CD14-positive monocyte (primary cell): ENCODE data around the gene POLRMT. TPM values are rescaled to one million over a fixed set of nuclear protein-coding genes. Genes with fewer than 3 reads are reported as not detected.
A peak's percentile ranks its signal among the peaks of the same experiment; 100 is the strongest.

Experiments
- DNase-seq, 3 donors: peaks; one replicate each; pipeline ENCODE4 v3.0.0-alpha.2; 2011 to 2022
- H2AFZ ChIP-seq: 2 replicates; pipeline ENCODE4 v1.6.0; 2012; ENCODE audit warnings: mild to moderate bottlenecking, low read depth, low read length, inconsistent platforms; ENCODE audit not compliant: insufficient read depth, poor library complexity, severe bottlenecking
- H3K27ac ChIP-seq, 2 donors: 1 replicate in 1 of 2; 2 replicates in 1 of 2; pipeline ENCODE4 v1.5.1; 2012 to 2013; ENCODE audit warnings: low read length in 2 of 2, control low read depth in 1 of 2, inconsistent platforms in 1 of 2, low read depth in 1 of 2, mild to moderate bottlenecking in 1 of 2
- H3K27me3 ChIP-seq, 2 donors: one replicate each; pipeline versions ENCODE4 v1.6.0 to v1.6.1; 2011 to 2013; ENCODE audit warnings: low read length in 2 of 2; ENCODE audit not compliant: control insufficient read depth in 2 of 2, insufficient read depth in 2 of 2
- H3K36me3 ChIP-seq, 2 donors: replicated peaks in 1 of 2; 1 replicate in 1 of 2; 2 replicates in 1 of 2; pipeline versions ENCODE4 v1.5.1 to v1.6.1; 2012 to 2013; ENCODE audit warnings: low read length in 2 of 2, control low read depth in 1 of 2, inconsistent platforms in 1 of 2, mild to moderate bottlenecking in 1 of 2; ENCODE audit not compliant: insufficient read depth in 2 of 2, control insufficient read depth in 1 of 2
- H3K4me1 ChIP-seq, 2 donors: 1 replicate in 1 of 2; 2 replicates in 1 of 2; pipeline versions ENCODE4 v1.5.1 to v1.6.1; 2012 to 2013; ENCODE audit warnings: low read length in 2 of 2, control low read depth in 1 of 2, inconsistent platforms in 1 of 2, mild to moderate bottlenecking in 1 of 2, moderate library complexity in 1 of 2; ENCODE audit not compliant: insufficient read depth in 2 of 2, control insufficient read depth in 1 of 2
- H3K4me2 ChIP-seq: replicated peaks from 2 replicates; pipeline ENCODE3; 2012; ENCODE audit warnings: low read length, moderate library complexity, mild to moderate bottlenecking; ENCODE audit not compliant: poor library complexity, severe bottlenecking; ENCODE audit errors: extremely low read depth
- H3K4me3 ChIP-seq, 3 experiments: fragments of 200-600 bp in 1 of 3; sonication (generic) in 1 of 3; replicated peaks in 1 of 3; 1 replicate in 2 of 3; 2 replicates in 1 of 3; pipeline ENCODE4 v1.5.1; 2011 to 2013; ENCODE audit warnings: low read length in 3 of 3, mild to moderate bottlenecking in 3 of 3, control low read depth in 2 of 3, low read depth in 2 of 3, inconsistent platforms in 1 of 3, moderate library complexity in 1 of 3
- H3K79me2 ChIP-seq: 2 replicates; pipeline ENCODE4 v1.6.0; 2012; ENCODE audit warnings: mild to moderate bottlenecking, control low read depth, inconsistent platforms, low read length, moderate library complexity; ENCODE audit not compliant: insufficient read depth
- H3K9ac ChIP-seq: 2 replicates; pipeline ENCODE4 v1.6.0; 2017; ENCODE audit warnings: low read length, mild to moderate bottlenecking; ENCODE audit not compliant: insufficient read depth, poor library complexity, severe bottlenecking
- H3K9me3 ChIP-seq, 2 donors: replicated peaks in 1 of 2; 1 replicate in 1 of 2; 2 replicates in 1 of 2; pipeline versions ENCODE4 v1.5.1 to v1.6.1; 2012 to 2013; ENCODE audit warnings: low read length in 2 of 2, control low read depth in 1 of 2; ENCODE audit not compliant: control insufficient read depth in 1 of 2, insufficient read depth in 1 of 2
- H4K20me1 ChIP-seq: 2 replicates; pipeline ENCODE4 v1.6.0; 2012; ENCODE audit warnings: mild to moderate bottlenecking, low read length, control low read depth, moderate library complexity; ENCODE audit not compliant: insufficient read depth
- H3K27ac Mint-ChIP-seq, 7 donors: one replicate each; pipeline ENCODE4 v1.8.0; 2020; ENCODE audit warnings: mild to moderate bottlenecking in 7 of 7, mixed read lengths in 7 of 7, moderate library complexity in 6 of 7, inconsistent platforms in 2 of 7
- H3K27me3 Mint-ChIP-seq, 3 donors: one replicate each; pipeline ENCODE4 v1.8.0; 2021 to 2022; ENCODE audit warnings: low read depth in 3 of 3, mild to moderate bottlenecking in 3 of 3, mixed read lengths in 3 of 3, moderate library complexity in 3 of 3, inconsistent platforms in 1 of 3
- H3K36me3 Mint-ChIP-seq, 2 donors: one replicate each; pipeline ENCODE4 v1.8.0; 2020; ENCODE audit warnings: mixed read lengths in 2 of 2, inconsistent platforms in 1 of 2, mild to moderate bottlenecking in 1 of 2
- H3K4me1 Mint-ChIP-seq: one replicate; pipeline ENCODE4 v1.8.0; 2020; ENCODE audit warnings: mild to moderate bottlenecking, mixed read lengths
- H3K4me3 Mint-ChIP-seq, 2 donors: one replicate each; pipeline ENCODE4 v1.8.0; 2020; ENCODE audit warnings: mild to moderate bottlenecking in 2 of 2, mixed read lengths in 2 of 2, moderate library complexity in 1 of 2
- H3K9me3 Mint-ChIP-seq, 7 donors: one replicate each; pipeline ENCODE4 v1.8.0; 2020 to 2022; ENCODE audit warnings: mixed read lengths in 7 of 7, mild to moderate bottlenecking in 6 of 7, moderate library complexity in 6 of 7, inconsistent platforms in 2 of 7
- WGBS: methylation state at CpG from one replicate; pipeline ENCODE4 v1.1.5; 2013; ENCODE audit warnings: missing lambda C conversion rate; ENCODE audit not compliant: insufficient coverage; 5-methylcytosine and 5-hydroxymethylcytosine counted together
- intact Hi-C, 2 donors: fragments of 100-400 bp; cut with micrococcal nuclease; formaldehyde crosslinking; loops; one replicate each; pipeline versions ENCODE4 v1.15.0 to v1.15.1; 2023
- polyA plus RNA-seq, 3 donors: library from polyadenylated mRNA; depleted of rRNA in 1 of 3; unstranded in 2 of 3; stranded (reverse) in 1 of 3; fragments of 300-500 nt in 2 of 3; fragments of >200 nt in 1 of 3; fragmentation: Illumina TruSeq in 2 of 3; gene quantifications; 1 replicate in 2 of 3; 2 replicates in 1 of 3; pipeline ENCODE4 v1.2.3, GENCODE V29; 2012 to 2021
- TF ChIP-seq, protein P1 (sequence below): fragments of 200-600 bp; IDR thresholded peaks from one replicate; pipeline ENCODE4 v1.8.0; 2022; ENCODE audit warnings: antibody characterized with exemption, mild to moderate bottlenecking

The POLRMT gene
- polyA plus RNA-seq, 3 donors, result 16.2 to 40.5 (median 17.6) TPM

DNA sequence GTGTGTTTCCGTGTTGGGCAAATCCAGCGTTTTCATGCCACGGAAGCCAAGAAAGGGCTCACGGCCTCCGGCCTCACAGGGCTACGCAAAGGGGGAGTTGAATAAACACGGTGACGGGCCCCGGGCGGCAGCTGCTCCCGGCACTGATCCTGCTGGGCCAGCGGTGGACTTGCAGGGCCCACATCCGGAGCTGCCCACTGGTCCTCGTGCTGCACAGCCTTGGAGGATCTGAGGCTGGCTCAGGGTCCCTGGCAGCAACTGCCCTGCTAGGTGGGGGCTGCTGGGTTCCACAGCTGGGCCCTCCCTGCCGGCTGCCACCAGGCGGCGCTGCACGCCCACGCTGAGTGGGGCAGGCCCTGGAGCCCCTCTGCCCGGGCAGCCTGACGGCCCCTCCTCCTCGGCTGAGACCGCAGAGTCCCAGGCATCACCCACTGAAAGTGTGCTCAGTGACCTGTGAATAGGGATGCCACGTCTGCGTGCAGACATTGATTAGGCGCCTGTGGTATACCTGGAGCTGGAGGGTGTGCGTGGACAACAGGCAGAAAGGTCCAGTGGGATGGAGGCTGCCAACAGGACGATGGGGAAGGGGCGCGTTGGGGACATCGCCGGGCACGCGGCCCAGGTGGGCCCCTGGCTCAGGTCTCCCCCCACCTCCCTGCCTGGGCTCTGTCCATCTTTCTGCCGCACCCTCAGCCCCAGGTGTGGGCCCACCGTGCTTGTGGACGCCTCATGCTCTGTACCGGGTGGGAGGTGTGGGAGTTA, 48.9 kb downstream of the POLRMT start:
- peaks cover 31 to 41% of the 10 kb centered on the region in 2 donors for H3K36me3 ChIP-seq
- peak in 2 of 3 donors; percentile 38 to 51 for DNase-seq
- Mint-ChIP-seq H3K27me3 (peaks cover 32 to 41% (median 37%) of the 10 kb centered on the region in 3 donors), H3K36me3 (peaks cover 14 to 31% of the 10 kb centered on the region in 2 donors), H3K27ac (no peak overlapping the region), H3K4me1 (peaks cover 8% of the 10 kb centered on the region), H3K4me3 (no peak overlapping the region), H3K9me3 (peaks cover 0 to 11% (median 3%) of the 10 kb centered on the region in 7 donors)
- no peak overlapping the region for H3K4me3 ChIP-seq
- H3K79me2 ChIP-seq, result peaks cover 7% of the 10 kb centered on the region
- 33% methylated on average over 28 of the region's 38 CpGs for WGBS
- H3K4me1 ChIP-seq, result no peaks in the 10 kb centered on the region
- intact Hi-C loops, result loop anchor here (2.0 to 5.0 kb wide), 2 partner anchors 148 to 150 kb away; no protein-coding TSS in a partner anchor
- H3K27me3 ChIP-seq, result peaks cover 8 to 33% of the 10 kb centered on the region in 2 donors
- H3K4me2 ChIP-seq, result no peak overlapping the region
- no peak overlapping the region for H3K9ac ChIP-seq
- H4K20me1 ChIP-seq, result peaks cover 48% of the 10 kb centered on the region
- TF ChIP-seq, protein P1, sequence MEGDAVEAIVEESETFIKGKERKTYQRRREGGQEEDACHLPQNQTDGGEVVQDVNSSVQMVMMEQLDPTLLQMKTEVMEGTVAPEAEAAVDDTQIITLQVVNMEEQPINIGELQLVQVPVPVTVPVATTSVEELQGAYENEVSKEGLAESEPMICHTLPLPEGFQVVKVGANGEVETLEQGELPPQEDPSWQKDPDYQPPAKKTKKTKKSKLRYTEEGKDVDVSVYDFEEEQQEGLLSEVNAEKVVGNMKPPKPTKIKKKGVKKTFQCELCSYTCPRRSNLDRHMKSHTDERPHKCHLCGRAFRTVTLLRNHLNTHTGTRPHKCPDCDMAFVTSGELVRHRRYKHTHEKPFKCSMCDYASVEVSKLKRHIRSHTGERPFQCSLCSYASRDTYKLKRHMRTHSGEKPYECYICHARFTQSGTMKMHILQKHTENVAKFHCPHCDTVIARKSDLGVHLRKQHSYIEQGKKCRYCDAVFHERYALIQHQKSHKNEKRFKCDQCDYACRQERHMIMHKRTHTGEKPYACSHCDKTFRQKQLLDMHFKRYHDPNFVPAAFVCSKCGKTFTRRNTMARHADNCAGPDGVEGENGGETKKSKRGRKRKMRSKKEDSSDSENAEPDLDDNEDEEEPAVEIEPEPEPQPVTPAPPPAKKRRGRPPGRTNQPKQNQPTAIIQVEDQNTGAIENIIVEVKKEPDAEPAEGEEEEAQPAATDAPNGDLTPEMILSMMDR, result peak; percentile 97
- H3K27ac ChIP-seq, result no peak overlapping the region
- no peak overlapping the region for H2AFZ ChIP-seq
- H3K9me3 ChIP-seq, result peaks cover 0 to 6% of the 10 kb centered on the region in 2 donors

DNA sequence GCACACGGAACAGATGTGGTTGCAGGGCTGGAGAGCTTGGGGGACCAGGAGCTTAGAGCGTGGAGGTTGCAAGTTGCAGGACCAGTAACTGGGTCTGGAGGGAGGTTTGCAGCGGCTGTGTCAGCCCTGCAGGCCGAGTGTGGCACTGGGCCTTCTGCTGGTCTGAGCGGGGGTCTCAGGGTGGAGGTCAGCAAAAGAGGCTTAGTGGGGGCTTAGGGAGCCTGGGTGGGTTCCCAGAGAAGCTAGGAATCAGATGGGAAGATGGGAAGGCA, 49.4 kb downstream of the POLRMT start:
- WGBS, result 87% methylated on average over 5 of the region's 5 CpGs
- no peak overlapping the region for H3K9ac ChIP-seq
- H3K9me3 ChIP-seq, result peaks cover 0 to 5% of the 10 kb centered on the region in 2 donors
- peaks cover 37 to 47% of the 10 kb centered on the region in 2 donors for H3K36me3 ChIP-seq
- DNase-seq, result no peak
- H2AFZ ChIP-seq, result no peak overlapping the region
- Mint-ChIP-seq H3K9me3 (peaks cover 0 to 8% (median 0%) of the 10 kb centered on the region in 7 donors), H3K27me3 (peaks cover 28 to 36% (median 32%) of the 10 kb centered on the region in 3 donors), H3K27ac (peak overlapping the region in 1 of 7 donors; percentile 64), H3K36me3 (peaks cover 15 to 34% of the 10 kb centered on the region in 2 donors), H3K4me1 (peaks cover 7% of the 10 kb centered on the region), H3K4me3 (peak overlapping the region in 1 of 2 donors; percentile 18)
- no peaks in the 10 kb centered on the region for H3K4me1 ChIP-seq
- peaks cover 7 to 28% of the 10 kb centered on the region in 2 donors for H3K27me3 ChIP-seq
- no peak overlapping the region for H3K4me2 ChIP-seq
- intact Hi-C loops, result loop anchor here (2.0 to 5.0 kb wide), 2 partner anchors 148 to 151 kb away; no protein-coding TSS in a partner anchor
- H4K20me1 ChIP-seq, result peaks cover 53% of the 10 kb centered on the region
- H3K79me2 ChIP-seq, result peaks cover 12% of the 10 kb centered on the region
- H3K27ac ChIP-seq, result no peak overlapping the region
- H3K4me3 ChIP-seq, result no peak overlapping the region
- TF ChIP-seq, protein P1, result no peak
